ENCODE measurements around the gene GSC2.

GSC2 gene

GRCh38 chr22:19152942-19153883 lies 3.1 kb upstream of the GSC2 start:
- DNase-seq: no peak

GRCh38 chr22:19151329-19152191 lies 1.5 kb upstream of the GSC2 start:
- no peak for DNase-seq

GRCh38 chr22:19150482-19151328 lies 613 bp upstream of the GSC2 start:
- DNase-seq: no peak

- DNase-seq: no peak
Observed at GRCh38 chr22:19149047-19149883, 827 bp downstream of the GSC2 start.

GRCh38 chr22:19148417-19149046 lies 1.6 kb downstream of the GSC2 start:
- no peak for DNase-seq

GRCh38 chr22:19147195-19147780 lies 2.8 kb downstream of the GSC2 start:
- no peak for DNase-seq

GRCh38 chr22:19146215-19146968 lies 3.7 kb downstream of the GSC2 start:
- no peak for DNase-seq

- DNase-seq: no peak
Observed at GRCh38 chr22:19143967-19144400, 6.1 kb downstream of the GSC2 start.

GRCh38 chr22:19143212-19143611 lies 6.9 kb downstream of the GSC2 start:
- no peak for DNase-seq

- no peak for DNase-seq
Observed at GRCh38 chr22:19142394-19142793, 7.7 kb downstream of the GSC2 start.

- no peak for DNase-seq
Observed at GRCh38 chr22:19139974-19140373, 10.1 kb downstream of the GSC2 start.

GRCh38 chr22:19139001-19139356 lies 11.1 kb downstream of the GSC2 start:
- no peak for DNase-seq

GRCh38 chr22:19138217-19139000 lies 11.7 kb downstream of the GSC2 start:
- no peak for DNase-seq

GRCh38 chr22:19137384-19138216 lies 12.5 kb downstream of the GSC2 start:
- no peak for DNase-seq

- no peak for DNase-seq
Observed at GRCh38 chr22:19136915-19137314, 13.2 kb downstream of the GSC2 start.

- no peak for DNase-seq
Observed at GRCh38 chr22:19134874-19135273, 15.2 kb downstream of the GSC2 start.

- no peak for DNase-seq
Observed at GRCh38 chr22:19134176-19134831, 15.8 kb downstream of the GSC2 start.

- DNase-seq: no peak
Observed at GRCh38 chr22:19133561-19133960, 16.5 kb downstream of the GSC2 start.

Measured in cortex of kidney (tissue), 1 donor.